Activated T-helper 9 cell treated with anti-CD3 and anti-CD28 coated beads, Interleukin-2, amount 50 U/mL, for 16 hours (primary cell): ENCODE data around the gene SCN9A.

Experiments
- DNase-seq: peaks from one replicate; pipeline ENCODE4 v3.0.0-alpha.2; 2020; ENCODE audit warnings: low read depth

SCN9A gene

GRCh38 chr2:166173263-166173662, 202.5 kb downstream of the SCN9A start:
- no peak for DNase-seq

- no peak for DNase-seq
These were observed 204.5 kb downstream of the SCN9A start for GRCh38 chr2:166171216-166171615.

GRCh38 chr2:166170356-166170755, 205.4 kb downstream of the SCN9A start:
- DNase-seq: no peak

- no peak for DNase-seq
These were observed 208.3 kb downstream of the SCN9A start for GRCh38 chr2:166167449-166167848.

- DNase-seq: no peak
These were observed 212.0 kb downstream of the SCN9A start for GRCh38 chr2:166163775-166164174.

- DNase-seq: no peak
These were observed 217.2 kb downstream of the SCN9A start for GRCh38 chr2:166158546-166158945.

- no peak for DNase-seq
These were observed 218.2 kb downstream of the SCN9A start for GRCh38 chr2:166157578-166157977.

GRCh38 chr2:166156985-166157490, 218.7 kb downstream of the SCN9A start:
- DNase-seq: no peak

- DNase-seq: no peak
These were observed 220.2 kb downstream of the SCN9A start for GRCh38 chr2:166155589-166155988.

GRCh38 chr2:166154685-166155338, 220.9 kb downstream of the SCN9A start:
- DNase-seq: no peak

GRCh38 chr2:166152064-166152463, 223.7 kb downstream of the SCN9A start:
- no peak for DNase-seq

- no peak for DNase-seq
These were observed 227.0 kb downstream of the SCN9A start for GRCh38 chr2:166148500-166149400.

- no peak for DNase-seq
These were observed 227.9 kb downstream of the SCN9A start for GRCh38 chr2:166147883-166148282.
